Measurements from ENCODE around the gene EHD3.

- TF ChIP-seq CTCF (conservative IDR thresholded peaks at IDR 0.05) (no peak), EZH2 (IDR thresholded peaks at IDR 0.05; ENCODE audit: low read depth) (no peak)
Observed at GRCh38 chr2:31208240-31208639, 25.7 kb upstream of the EHD3 start.
